ENCODE measurements around the gene CLRN3.

Gene CLRN3

GRCh38 chr10:127922675-127923366 is 30.1 kb upstream of the CLRN3 start:
- no peak overlapping the region for H3K27ac ChIP-seq
- TF ChIP-seq, protein P1, sequence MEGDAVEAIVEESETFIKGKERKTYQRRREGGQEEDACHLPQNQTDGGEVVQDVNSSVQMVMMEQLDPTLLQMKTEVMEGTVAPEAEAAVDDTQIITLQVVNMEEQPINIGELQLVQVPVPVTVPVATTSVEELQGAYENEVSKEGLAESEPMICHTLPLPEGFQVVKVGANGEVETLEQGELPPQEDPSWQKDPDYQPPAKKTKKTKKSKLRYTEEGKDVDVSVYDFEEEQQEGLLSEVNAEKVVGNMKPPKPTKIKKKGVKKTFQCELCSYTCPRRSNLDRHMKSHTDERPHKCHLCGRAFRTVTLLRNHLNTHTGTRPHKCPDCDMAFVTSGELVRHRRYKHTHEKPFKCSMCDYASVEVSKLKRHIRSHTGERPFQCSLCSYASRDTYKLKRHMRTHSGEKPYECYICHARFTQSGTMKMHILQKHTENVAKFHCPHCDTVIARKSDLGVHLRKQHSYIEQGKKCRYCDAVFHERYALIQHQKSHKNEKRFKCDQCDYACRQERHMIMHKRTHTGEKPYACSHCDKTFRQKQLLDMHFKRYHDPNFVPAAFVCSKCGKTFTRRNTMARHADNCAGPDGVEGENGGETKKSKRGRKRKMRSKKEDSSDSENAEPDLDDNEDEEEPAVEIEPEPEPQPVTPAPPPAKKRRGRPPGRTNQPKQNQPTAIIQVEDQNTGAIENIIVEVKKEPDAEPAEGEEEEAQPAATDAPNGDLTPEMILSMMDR (conservative IDR thresholded peaks at IDR 0.05) = no peak
- no peak for TF ChIP-seq ZFX (IDR thresholded peaks at IDR 0.05)

- TF ChIP-seq, protein P1 (conservative IDR thresholded peaks at IDR 0.05) = no peak
- TF ChIP-seq ZFX (IDR thresholded peaks at IDR 0.05) = no peak
These were observed 29.5 kb upstream of the CLRN3 start for GRCh38 chr10:127922206-127922605.

GRCh38 chr10:127921753-127922145 is 29.0 kb upstream of the CLRN3 start:
- no peak for TF ChIP-seq ZFX (IDR thresholded peaks at IDR 0.05)
- TF ChIP-seq, protein P1 (conservative IDR thresholded peaks at IDR 0.05) = no peak
- no peak overlapping the region for H3K27ac ChIP-seq

More at GRCh38 chr10:127922206-127922605, 29.5 kb upstream of the CLRN3 start:
- no peak overlapping the region for H3K27ac ChIP-seq

DNA sequence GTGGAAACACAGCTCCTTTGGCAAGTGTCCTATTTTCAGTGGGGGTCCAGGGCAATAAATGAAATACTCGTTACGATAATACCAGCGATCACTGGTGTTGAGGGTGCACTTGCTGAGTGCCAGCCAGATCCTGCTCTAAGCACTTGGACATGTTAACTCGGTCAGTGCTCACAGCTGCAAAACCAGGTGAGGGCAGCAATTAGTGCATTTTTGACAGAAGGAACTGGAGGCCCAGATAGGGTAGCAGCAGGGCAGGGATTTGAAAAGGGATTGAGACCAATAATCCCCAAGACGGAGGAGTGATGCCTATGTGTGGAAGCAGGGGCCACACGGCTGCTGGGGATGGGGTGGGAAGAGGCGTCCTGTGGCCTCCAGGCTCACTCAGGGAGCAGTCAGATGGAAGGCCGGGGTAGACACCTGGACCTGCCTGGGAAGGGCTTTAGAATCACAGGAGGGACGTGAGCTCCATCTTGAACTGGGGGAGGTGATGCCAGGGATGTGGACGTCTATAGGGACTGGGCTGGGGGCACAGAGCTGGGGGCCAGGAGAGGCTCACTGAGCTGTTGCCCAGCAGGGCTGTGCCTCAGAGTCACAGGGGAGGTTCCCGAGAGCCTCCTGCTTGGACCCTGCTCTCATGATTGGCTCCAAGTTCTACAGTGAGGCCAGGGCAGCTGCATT is 28.5 kb upstream of the CLRN3 start:
- TF ChIP-seq, protein P1 (conservative IDR thresholded peaks at IDR 0.05) = no peak
- TF ChIP-seq ZFX (IDR thresholded peaks at IDR 0.05) = no peak
- no peak overlapping the region for H3K27ac ChIP-seq

DNA sequence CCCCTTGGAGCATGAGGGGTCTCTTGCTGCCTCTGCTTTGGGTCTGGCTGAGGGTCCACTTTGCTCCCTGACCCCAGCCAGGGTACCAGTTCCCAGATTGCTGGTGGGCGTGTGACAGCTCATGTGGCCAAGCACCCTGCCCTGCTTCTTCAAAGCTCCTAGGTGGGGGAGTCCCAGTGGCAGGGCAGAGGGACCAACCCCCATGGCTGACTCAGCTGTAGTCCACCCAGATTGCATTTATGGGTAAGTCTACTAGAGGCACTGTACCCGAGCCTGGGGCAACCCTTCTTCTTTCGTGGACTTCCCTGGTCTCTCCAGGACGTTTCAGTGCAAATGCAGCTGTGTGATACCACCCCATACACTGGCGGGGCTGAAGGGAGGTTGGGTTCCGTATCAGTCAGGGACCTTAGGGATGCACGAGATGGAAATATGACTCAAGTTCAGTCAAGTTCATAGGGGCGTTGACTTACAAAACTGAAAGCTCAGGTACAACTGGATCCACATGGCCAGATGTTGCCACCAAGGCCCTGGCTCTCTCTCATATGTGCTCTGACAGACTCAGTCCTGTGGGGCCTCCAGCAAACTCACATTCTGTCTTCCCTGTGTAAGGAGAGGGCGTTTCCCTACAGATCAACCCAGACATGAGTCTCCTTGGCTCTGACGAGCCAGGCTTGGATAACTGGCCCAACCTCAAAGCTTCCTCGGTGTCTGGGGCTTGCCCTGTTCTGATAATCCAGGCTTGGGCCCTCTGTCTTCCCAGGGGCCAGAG is 27.7 kb upstream of the CLRN3 start:
- TF ChIP-seq, protein P1 (conservative IDR thresholded peaks at IDR 0.05) = no peak
- TF ChIP-seq ZFX (IDR thresholded peaks at IDR 0.05) = no peak
- no peak overlapping the region for H3K27ac ChIP-seq

GRCh38 chr10:127919418-127920271 is 26.9 kb upstream of the CLRN3 start:
- TF ChIP-seq, protein P1 (conservative IDR thresholded peaks at IDR 0.05) = no peak; the same call in 1 of the 2 replicates
- no peak for TF ChIP-seq ZFX (IDR thresholded peaks at IDR 0.05)
- no peak overlapping the region for H3K27ac ChIP-seq
